ENCODE results near the gene ENHO.

The ENHO gene

GRCh38 chr9:34546102-34546833, 23.5 kb upstream of the ENHO start:
- no peak overlapping the region for H3K23ac ChIP-seq (ENCODE audit: low read length)
- no peak overlapping the region for H3K4me3 ChIP-seq (ENCODE audit: low read depth, low read length)
- H3K14ac ChIP-seq (ENCODE audit: low read length): no peak overlapping the region
- H3K9me3 ChIP-seq (ENCODE audit: insufficient read depth, low read depth, low read length): no peaks in the 10 kb centered on the region
- H3K27me3 ChIP-seq (ENCODE audit: insufficient read depth, low read length): no peaks in the 10 kb centered on the region
- H4K12ac ChIP-seq (ENCODE audit: low read depth, low read length): no peak overlapping the region
- H4K8ac ChIP-seq (ENCODE audit: low read depth, low read length): no peak overlapping the region
- no peaks in the 10 kb centered on the region for H3K36me3 ChIP-seq (ENCODE audit: control insufficient read depth in 1 of 2, insufficient read depth in 2 of 2, low read length in 2 of 2)
- H2AFZ ChIP-seq (ENCODE audit: insufficient read depth, low read length, poor library complexity): no peak overlapping the region
- no peak overlapping the region for H3K4me2 ChIP-seq (ENCODE audit: low read length)
- H2BK12ac ChIP-seq (ENCODE audit: low read length): no peak overlapping the region
- no peak overlapping the region for H2AK5ac ChIP-seq (ENCODE audit: low read length)
- no peak overlapping the region for H4K91ac ChIP-seq (ENCODE audit: low read depth, low read length)
- H3K79me2 ChIP-seq (ENCODE audit: control insufficient read depth, insufficient read depth, low read length, poor library complexity): no peaks in the 10 kb centered on the region
- H3K4me1 ChIP-seq (ENCODE audit: control insufficient read depth in 1 of 2, insufficient read depth in 2 of 2, low read length in 2 of 2): no peaks in the 10 kb centered on the region
- no peak overlapping the region for H3K18ac ChIP-seq (ENCODE audit: low read length)
- DNase-seq: no peak
- no peak overlapping the region for H3K9ac ChIP-seq (ENCODE audit: low read length)
- no peaks in the 10 kb centered on the region for H3K79me1 ChIP-seq (ENCODE audit: low read length)
- H2BK5ac ChIP-seq (ENCODE audit: low read depth, low read length, poor library complexity): no peak overlapping the region
- H3K27ac ChIP-seq (ENCODE audit: low read depth, low read length): no peak overlapping the region
- H2BK120ac ChIP-seq (ENCODE audit: insufficient read depth, low read length, poor library complexity): no peak overlapping the region
- no CpG with 5 or more reads among the region's 7 CpGs for WGBS (ENCODE audit: extremely low coverage, insufficient coverage, insufficient read length)
- H3K4ac ChIP-seq (ENCODE audit: low read depth, low read length): no peak overlapping the region

DNA sequence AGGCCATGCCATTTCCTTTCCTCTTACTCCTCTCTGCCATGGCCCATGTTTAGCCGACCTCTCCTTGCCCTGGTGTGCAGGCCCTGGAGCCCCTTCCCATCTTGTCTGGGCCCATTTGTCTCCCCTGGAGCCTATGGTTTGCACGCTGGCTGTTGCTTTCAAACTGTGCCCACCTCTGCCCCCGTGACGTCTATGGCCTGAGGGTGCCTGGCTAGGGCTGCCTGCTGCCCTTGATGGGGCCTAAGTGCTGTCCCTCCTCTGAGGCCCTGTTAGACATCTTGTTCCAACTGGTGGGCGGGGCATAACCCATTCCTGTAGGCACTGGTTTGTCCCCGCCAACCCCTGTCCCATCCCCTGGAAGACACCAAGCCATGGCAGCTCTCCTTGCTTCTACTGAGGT, 22.7 kb upstream of the ENHO start:
- Histone ChIP-seq H3K4me2 (ENCODE audit: low read length) (no peak overlapping the region), H3K9me3 (ENCODE audit: insufficient read depth, low read depth, low read length) (no peaks in the 10 kb centered on the region), H2AFZ (ENCODE audit: insufficient read depth, low read length, poor library complexity) (no peak overlapping the region), H3K23ac (ENCODE audit: low read length) (no peak overlapping the region), H3K4ac (ENCODE audit: low read depth, low read length) (no peak overlapping the region), H4K8ac (ENCODE audit: low read depth, low read length) (no peak overlapping the region), H2AK5ac (ENCODE audit: low read length) (no peak overlapping the region), H2BK5ac (ENCODE audit: low read depth, low read length, poor library complexity) (no peak overlapping the region), H3K4me1 (ENCODE audit: control insufficient read depth in 1 of 2, insufficient read depth in 2 of 2, low read length in 2 of 2) (no peaks in the 10 kb centered on the region), H3K27me3 (ENCODE audit: insufficient read depth, low read length) (no peaks in the 10 kb centered on the region), H4K12ac (ENCODE audit: low read depth, low read length) (no peak overlapping the region), H3K4me3 (ENCODE audit: low read depth, low read length) (no peak overlapping the region), H4K91ac (ENCODE audit: low read depth, low read length) (no peak overlapping the region), H2BK12ac (ENCODE audit: low read length) (no peak overlapping the region), H3K14ac (ENCODE audit: low read length) (no peak overlapping the region), H3K36me3 (ENCODE audit: control insufficient read depth in 1 of 2, insufficient read depth in 2 of 2, low read length in 2 of 2) (no peaks in the 10 kb centered on the region), H2BK120ac (ENCODE audit: insufficient read depth, low read length, poor library complexity) (no peak overlapping the region), H3K27ac (ENCODE audit: low read depth, low read length) (no peak overlapping the region), H3K79me1 (ENCODE audit: low read length) (no peaks in the 10 kb centered on the region), H3K18ac (ENCODE audit: low read length) (no peak overlapping the region), H3K9ac (ENCODE audit: low read length) (no peak overlapping the region), H3K79me2 (ENCODE audit: control insufficient read depth, insufficient read depth, low read length, poor library complexity) (no peaks in the 10 kb centered on the region)
- no peak for DNase-seq
- no CpG with 5 or more reads among the region's 6 CpGs for WGBS (ENCODE audit: extremely low coverage, insufficient coverage, insufficient read length)

GRCh38 chr9:34544035-34544434, 21.2 kb upstream of the ENHO start:
- Histone ChIP-seq H4K91ac (ENCODE audit: low read depth, low read length) (no peak overlapping the region), H4K8ac (ENCODE audit: low read depth, low read length) (no peak overlapping the region), H4K12ac (ENCODE audit: low read depth, low read length) (no peak overlapping the region), H3K9me3 (ENCODE audit: insufficient read depth, low read depth, low read length) (no peaks in the 10 kb centered on the region), H2AFZ (ENCODE audit: insufficient read depth, low read length, poor library complexity) (no peak overlapping the region), H2BK12ac (ENCODE audit: low read length) (no peak overlapping the region), H2AK5ac (ENCODE audit: low read length) (no peak overlapping the region), H3K27ac (ENCODE audit: low read depth, low read length) (no peak overlapping the region), H3K18ac (ENCODE audit: low read length) (no peak overlapping the region), H3K14ac (ENCODE audit: low read length) (no peak overlapping the region), H3K79me1 (ENCODE audit: low read length) (no peaks in the 10 kb centered on the region), H3K27me3 (ENCODE audit: insufficient read depth, low read length) (no peaks in the 10 kb centered on the region), H3K4me3 (ENCODE audit: low read depth, low read length) (no peak overlapping the region), H3K36me3 (ENCODE audit: control insufficient read depth in 1 of 2, insufficient read depth in 2 of 2, low read length in 2 of 2) (no peaks in the 10 kb centered on the region), H2BK5ac (ENCODE audit: low read depth, low read length, poor library complexity) (no peak overlapping the region), H2BK120ac (ENCODE audit: insufficient read depth, low read length, poor library complexity) (no peak overlapping the region), H3K23ac (ENCODE audit: low read length) (no peak overlapping the region), H3K4me1 (ENCODE audit: control insufficient read depth in 1 of 2, insufficient read depth in 2 of 2, low read length in 2 of 2) (no peaks in the 10 kb centered on the region), H3K79me2 (ENCODE audit: control insufficient read depth, insufficient read depth, low read length, poor library complexity) (no peaks in the 10 kb centered on the region), H3K9ac (ENCODE audit: low read length) (no peak overlapping the region), H3K4ac (ENCODE audit: low read depth, low read length) (no peak overlapping the region), H3K4me2 (ENCODE audit: low read length) (no peak overlapping the region)
- no peak for DNase-seq
- WGBS (ENCODE audit: extremely low coverage, insufficient coverage, insufficient read length): no CpG with 5 or more reads among the region's 5 CpGs

DNA sequence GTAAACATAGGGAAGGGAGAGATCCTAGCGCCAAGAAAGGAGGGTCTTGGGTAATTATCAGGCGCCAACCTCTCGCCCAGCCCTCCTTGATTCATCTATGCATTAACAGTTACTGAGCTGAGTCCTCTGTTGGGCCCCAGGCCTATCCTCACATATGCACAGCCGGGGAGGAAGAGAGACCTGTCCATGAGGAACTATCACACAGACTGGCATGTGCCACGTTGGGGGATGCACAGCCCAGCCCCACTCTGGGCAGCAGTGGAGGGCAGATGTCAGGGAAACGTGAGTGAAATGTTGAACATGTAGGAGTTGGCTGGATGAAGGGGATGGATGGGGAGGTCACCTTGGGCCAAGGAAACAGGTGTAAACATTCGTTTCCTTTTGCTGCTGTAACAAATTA, 18.8 kb upstream of the ENHO start:
- no peaks in the 10 kb centered on the region for H3K4me1 ChIP-seq (ENCODE audit: control insufficient read depth in 1 of 2, insufficient read depth in 2 of 2, low read length in 2 of 2)
- H2BK120ac ChIP-seq (ENCODE audit: insufficient read depth, low read length, poor library complexity): no peak overlapping the region
- no peaks in the 10 kb centered on the region for H3K79me2 ChIP-seq (ENCODE audit: control insufficient read depth, insufficient read depth, low read length, poor library complexity)
- no peak overlapping the region for H3K4ac ChIP-seq (ENCODE audit: low read depth, low read length)
- no peak overlapping the region for H4K91ac ChIP-seq (ENCODE audit: low read depth, low read length)
- no peak overlapping the region for H2BK12ac ChIP-seq (ENCODE audit: low read length)
- H3K4me3 ChIP-seq (ENCODE audit: low read depth, low read length): peak overlapping the region; percentile 54
- no CpG with 5 or more reads among the region's 7 CpGs for WGBS (ENCODE audit: extremely low coverage, insufficient coverage, insufficient read length)
- H3K4me2 ChIP-seq (ENCODE audit: low read length): no peak overlapping the region
- no peak overlapping the region for H3K27ac ChIP-seq (ENCODE audit: low read depth, low read length)
- DNase-seq: no peak
- no peak overlapping the region for H2AK5ac ChIP-seq (ENCODE audit: low read length)
- H4K8ac ChIP-seq (ENCODE audit: low read depth, low read length): no peak overlapping the region
- H3K27me3 ChIP-seq (ENCODE audit: insufficient read depth, low read length): no peaks in the 10 kb centered on the region
- H3K79me1 ChIP-seq (ENCODE audit: low read length): no peaks in the 10 kb centered on the region
- H3K9me3 ChIP-seq (ENCODE audit: insufficient read depth, low read depth, low read length): no peaks in the 10 kb centered on the region
- H3K18ac ChIP-seq (ENCODE audit: low read length): no peak overlapping the region
- no peaks in the 10 kb centered on the region for H3K36me3 ChIP-seq (ENCODE audit: control insufficient read depth in 1 of 2, insufficient read depth in 2 of 2, low read length in 2 of 2)
- H3K9ac ChIP-seq (ENCODE audit: low read length): peak overlapping the region; percentile 38
- no peak overlapping the region for H4K12ac ChIP-seq (ENCODE audit: low read depth, low read length)
- H3K14ac ChIP-seq (ENCODE audit: low read length): no peak overlapping the region
- no peak overlapping the region for H3K23ac ChIP-seq (ENCODE audit: low read length)
- no peak overlapping the region for H2BK5ac ChIP-seq (ENCODE audit: low read depth, low read length, poor library complexity)
- no peak overlapping the region for H2AFZ ChIP-seq (ENCODE audit: insufficient read depth, low read length, poor library complexity)
